Pancreas (tissue), 10 donors: ENCODE data around the gene SAMD1. TPM values are rescaled to one million over a fixed set of nuclear protein-coding genes. Genes with fewer than 3 reads are reported as not detected.

ENCODE experiments used
- ATAC-seq, 4 donors: fragments of 200-7000 bp; cut with Tn5 transposase; one replicate each; pipeline versions ENCODE4 v1.8.0 to v1.9.1; 2020; ENCODE audit warnings: mild to moderate bottlenecking in 4 of 4, moderate library complexity in 4 of 4
- DNase-seq, 6 donors: peaks; one replicate each; pipeline ENCODE4 v3.0.0-alpha.2; 2020
- FAIRE-seq: peaks from 2 replicates; lab custom pipeline; 2012; peaks lifted over from hg19 to GRCh38; lab: Jason Lieb, UNC
- H3K27ac ChIP-seq, 4 donors: fragments of 200-600 bp; sonication (generic); 1 replicate in 3 of 4; 2 replicates in 1 of 4; pipeline versions ENCODE4 v1.5.0 to v1.8.0; 2020
- H3K27me3 ChIP-seq, 4 donors: fragments of 200-600 bp; one replicate each; pipeline ENCODE4 v1.8.0; 2021
- H3K36me3 ChIP-seq, 3 donors: fragments of 200-600 bp; sonication (generic) in 1 of 3; one replicate each; pipeline versions ENCODE4 v1.5.0 to v1.8.0; 2020 to 2021
- H3K4me1 ChIP-seq, 3 donors: fragments of 200-600 bp; one replicate each; pipeline ENCODE4 v1.8.0; 2021
- H3K4me3 ChIP-seq, 4 donors: fragments of 200-600 bp; sonication (generic) in 2 of 4; one replicate each; pipeline versions ENCODE4 v1.5.0 to v1.8.0; 2020 to 2021
- H3K9me3 ChIP-seq, 4 donors: fragments of 200-600 bp; one replicate each; pipeline ENCODE4 v1.8.0; 2021
- CTCF ChIP-seq, 4 donors: fragments of 200-600 bp; sonication (generic) in 3 of 4; IDR thresholded peaks; one replicate each; pipeline versions ENCODE4 v1.5.0 to v1.8.0; 2021; ENCODE audit warnings: antibody characterized with exemption in 4 of 4
- WGBS, 2 donors: extraction: QIAGEN DNeasy Blood & Tissue Kit; methylation state at CpG; one replicate each; pipeline ENCODE4 v1.1.7; 2013; 5-methylcytosine and 5-hydroxymethylcytosine counted together
- intact Hi-C, 3 donors: fragments of 100-400 bp; cut with DNase I; formaldehyde crosslinking; loops; one replicate each; pipeline versions ENCODE4 v1.11.1 to v1.14.2; 2022
- polyA plus RNA-seq, 2 donors: library from polyadenylated mRNA; stranded (reverse); fragments of 200-250 nt; gene quantifications; one replicate each; pipeline ENCODE4 v1.2.3, GENCODE V29; 2013
- total RNA-seq, 6 donors: library from RNA; stranded (reverse); fragmentation: NEBNext Ultra II Directional in 4 of 6; extraction: Animal tissue kit (Norgen Biotek cat#: 25700) in 4 of 6; gene quantifications; one replicate each; pipeline versions ENCODE4 v1.2.1 to v1.2.4, GENCODE V29; 2021 to 2023
- donor health status: healthy with polysubstance abuse.
- donor health status: DM: no; HTN: no; CAD: no; lungs with moderate emphysema.
- donor health status: DM: no; HTN: no; CAD: no.
- donor health status: control.
- donor health status: control.
- donor health status: Bipolar disorder and iron deficiency.
- donor health status: DM: yes; HTN: yes; CAD: no.
- donor health status: DM: no; HTN: no; CAD: no.
- donor health status: DM: no; HTN: no; CAD: no.
- donor health status: DM: yes; HTN: yes; CAD: no.

The SAMD1 gene
- total and polyA plus RNA-seq, 8 donors = 7.9 to 24.3 (median 16.9) TPM

- peak overlapping the region in 2 of 4 donors; percentile 19 to 33 for H3K27ac ChIP-seq
- intact Hi-C loops = no loop called here
- H3K4me1 ChIP-seq = peaks cover 0 to 5% (median 0%) of the 10 kb centered on the region in 3 donors
- FAIRE-seq (no peak), ATAC-seq (no peak), DNase-seq (peak in 3 of 6 donors; percentile 28 to 83 (median 48))
- H3K9me3 ChIP-seq = no peaks in the 10 kb centered on the region
- 2% methylated on average over 32 to 38 of the region's 38 CpGs for WGBS, 2 donors
- H3K27me3 ChIP-seq = no peaks in the 10 kb centered on the region
- no peak for TF ChIP-seq CTCF (IDR thresholded peaks at IDR 0.05)
- no peaks in the 10 kb centered on the region for H3K36me3 ChIP-seq
- H3K4me3 ChIP-seq = peak overlapping the region; percentile 3 to 68 (median 44)
Observed at GRCh38 chr19:14135985-14136508, 45.5 kb upstream of the SAMD1 start.

- Histone ChIP-seq H3K4me1 (peaks cover 0 to 5% (median 0%) of the 10 kb centered on the region in 3 donors), H3K27me3 (no peaks in the 10 kb centered on the region), H3K4me3 (no peak overlapping the region), H3K36me3 (no peaks in the 10 kb centered on the region), H3K27ac (no peak overlapping the region), H3K9me3 (no peaks in the 10 kb centered on the region)
- DNase-seq (no peak), ATAC-seq (no peak), FAIRE-seq (no peak)
- WGBS, 2 donors = 19 to 20% methylated on average over 6 of the region's 6 CpGs
- intact Hi-C loops = no loop called here
- no peak for TF ChIP-seq CTCF (IDR thresholded peaks at IDR 0.05)
Observed at GRCh38 chr19:14135355-14135754, 44.8 kb upstream of the SAMD1 start.

- FAIRE-seq (no peak), ATAC-seq (peak; percentile 58 to 80 (median 72)), DNase-seq (no peak)
- 51 to 66% methylated on average over 4 of the region's 4 CpGs for WGBS, 2 donors
- H3K27ac ChIP-seq = no peak overlapping the region
- intact Hi-C loops = no loop called here
- H3K27me3 ChIP-seq = no peaks in the 10 kb centered on the region
- no peaks in the 10 kb centered on the region for H3K9me3 ChIP-seq
- H3K36me3 ChIP-seq = no peaks in the 10 kb centered on the region
- no peaks in the 10 kb centered on the region for H3K4me1 ChIP-seq
- H3K4me3 ChIP-seq = no peak overlapping the region
- no peak for TF ChIP-seq CTCF (IDR thresholded peaks at IDR 0.05)
Observed at GRCh38 chr19:14127929-14128509, 37.5 kb upstream of the SAMD1 start.

GRCh38 chr19:14127176-14127575 lies 36.6 kb upstream of the SAMD1 start:
- Histone ChIP-seq H3K27me3 (no peaks in the 10 kb centered on the region), H3K4me1 (no peaks in the 10 kb centered on the region), H3K27ac (no peak overlapping the region), H3K36me3 (no peaks in the 10 kb centered on the region), H3K4me3 (no peak overlapping the region), H3K9me3 (no peaks in the 10 kb centered on the region)
- 53 to 57% methylated on average over 8 of the region's 8 CpGs for WGBS, 2 donors
- FAIRE-seq (no peak), ATAC-seq (peak in 3 of 4 donors; percentile 56 to 71 (median 71)), DNase-seq (no peak)
- no peak for TF ChIP-seq CTCF (IDR thresholded peaks at IDR 0.05)
- intact Hi-C loops = no loop called here

GRCh38 chr19:14122924-14123323 lies 32.4 kb upstream of the SAMD1 start:
- 95 to 98% methylated on average over 6 of the region's 6 CpGs for WGBS, 2 donors
- no peak overlapping the region for H3K27ac ChIP-seq
- peaks cover 8 to 14% (median 11%) of the 10 kb centered on the region in 3 donors for H3K4me1 ChIP-seq
- intact Hi-C loops = no loop called here
- TF ChIP-seq CTCF (IDR thresholded peaks at IDR 0.05) = no peak
- FAIRE-seq = no peak
- no peaks in the 10 kb centered on the region for H3K27me3 ChIP-seq
- no peak for ATAC-seq
- H3K9me3 ChIP-seq = no peaks in the 10 kb centered on the region
- DNase-seq = no peak
- H3K4me3 ChIP-seq = no peak overlapping the region
- H3K36me3 ChIP-seq = no peaks in the 10 kb centered on the region
